Karpas-422 (cell line): ENCODE results near the gene WWC2. TPM values are rescaled to one million over a fixed set of nuclear protein-coding genes. Genes with fewer than 3 reads are reported as not detected.

Source experiments
- DNase-seq: peaks from one replicate; pipeline ENCODE4 v3.0.0-alpha.2; 2015
- H2AFZ ChIP-seq: fragments of 200-600 bp; sonication (generic); 2 replicates; pipeline ENCODE4 v1.6.1; 2014; ENCODE audit warnings: antibody characterized with exemption, low read length, mixed read lengths
- H3K27ac ChIP-seq: fragments of 200-600 bp; sonication (generic); 2 replicates; pipeline ENCODE4 v1.5.1; 2014; ENCODE audit warnings: mild to moderate bottlenecking, low read length, moderate library complexity
- H3K27me3 ChIP-seq: fragments of 200-600 bp; sonication (generic); 2 replicates; pipeline ENCODE4 v1.6.1; 2014; ENCODE audit warnings: low read length, mixed read lengths
- H3K36me3 ChIP-seq: fragments of 200-600 bp; sonication (generic); 2 replicates; pipeline ENCODE4 v1.6.1; 2014; ENCODE audit warnings: low read length, mixed read lengths; ENCODE audit not compliant: insufficient read depth
- H3K4me1 ChIP-seq: fragments of 200-600 bp; sonication (generic); 2 replicates; pipeline ENCODE4 v1.6.1; 2014; ENCODE audit warnings: mild to moderate bottlenecking, low read length, mixed read lengths
- H3K4me2 ChIP-seq: fragments of 200-600 bp; sonication (generic); 2 replicates; pipeline ENCODE4 v1.6.1; 2014; ENCODE audit warnings: low read length, low read depth, mild to moderate bottlenecking; ENCODE audit not compliant: poor library complexity, severe bottlenecking
- H3K4me3 ChIP-seq: fragments of 200-600 bp; sonication (generic); 2 replicates; pipeline ENCODE4 v1.5.1; 2014; ENCODE audit warnings: mild to moderate bottlenecking, antibody characterized with exemption, low read length, mixed read lengths
- H3K79me2 ChIP-seq: fragments of 200-600 bp; sonication (generic); 2 replicates; pipeline ENCODE4 v1.6.1; 2014; ENCODE audit warnings: mild to moderate bottlenecking, low read length, mixed read lengths
- H3K9ac ChIP-seq: fragments of 200-600 bp; sonication (generic); 2 replicates; pipeline ENCODE4 v1.6.0; 2014; ENCODE audit warnings: low read length
- H3K9me2 ChIP-seq: fragments of 200-600 bp; sonication (generic), shearing (Covaris generic); replicated peaks from 2 replicates; pipeline ENCODE4 v1.6.0; 2014; ENCODE audit warnings: mild to moderate bottlenecking, low read length, moderate library complexity; ENCODE audit not compliant: insufficient read depth
- H3K9me3 ChIP-seq: fragments of 300-700, 200-600 bp; sonication (generic); 2 replicates; pipeline ENCODE4 v1.6.1; 2014; ENCODE audit warnings: low read length, mixed read lengths
- H4K20me1 ChIP-seq: fragments of 200-600 bp; sonication (generic); 2 replicates; pipeline ENCODE4 v1.6.1; 2014; ENCODE audit warnings: mild to moderate bottlenecking, antibody characterized with exemption, low read length, low read depth; ENCODE audit not compliant: insufficient read depth
- total RNA-seq: library from RNA; depleted of rRNA; stranded (reverse); fragments of >200 nt; shearing (Covaris generic); gene quantifications from 2 replicates; pipeline ENCODE4 v1.2.3, GENCODE V29; 2014; ENCODE audit warnings: low replicate concordance; rRNA removed

The WWC2 gene
- total RNA-seq = not detected in 2 replicates

DNA sequence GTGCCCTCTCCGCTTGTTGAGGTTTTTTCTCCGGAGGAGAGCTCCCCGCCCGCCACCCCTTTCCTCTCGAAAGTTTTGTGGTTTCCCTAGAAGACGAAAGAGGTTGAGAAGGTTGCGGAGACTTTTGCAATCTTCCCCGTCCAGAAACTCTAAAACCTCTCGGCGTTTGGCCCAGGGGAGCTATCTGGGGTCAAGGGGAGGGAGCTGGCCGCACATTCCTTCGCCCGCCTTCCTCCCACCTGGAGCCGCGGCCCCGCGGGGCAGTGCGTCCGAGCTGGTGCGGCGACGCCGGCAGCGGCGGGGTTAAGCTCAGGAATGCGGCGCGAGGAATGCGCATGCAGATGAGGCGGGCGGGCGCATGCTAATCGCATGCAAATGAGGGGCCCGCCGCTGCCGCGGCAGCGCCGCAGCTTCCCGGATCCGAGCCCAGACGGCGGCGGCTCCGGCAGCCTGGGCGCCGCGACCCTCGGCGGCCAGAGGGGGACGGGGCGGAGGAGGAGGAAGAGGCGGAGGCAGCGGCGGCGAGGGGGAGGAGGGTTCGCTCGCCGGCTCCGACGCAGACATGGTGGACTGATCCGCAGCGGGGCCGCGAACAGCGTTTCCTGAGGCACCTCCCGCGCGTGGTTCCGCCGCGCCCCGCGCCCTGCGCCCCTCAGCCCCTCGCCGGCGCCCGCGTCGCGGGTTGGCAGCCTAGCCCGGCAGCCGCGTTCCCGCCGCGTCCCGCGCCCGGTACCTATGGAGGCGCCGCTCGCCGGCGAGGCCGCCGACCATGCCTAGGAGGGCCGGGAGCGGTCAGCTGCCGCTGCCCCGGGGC is at the start of gene WWC2:
Gene WWC2 (plus strand): TSS at position 535 of the 814 bp plus-strand sequence. CDS start 235 bp downstream, at position 770.
- no peaks in the 10 kb centered on the region for H3K27me3 ChIP-seq
- no peak within 1 kb of the TSS for H3K9ac ChIP-seq
- no peak within 1 kb of the TSS for H3K4me2 ChIP-seq
- no peak within 1 kb of the TSS for H3K27ac ChIP-seq
- no peak within 1 kb of the TSS for H2AFZ ChIP-seq
- H3K9me2 ChIP-seq = no peaks in the 10 kb centered on the region
- H3K4me3 ChIP-seq = no peak within 1 kb of the TSS
- no peaks in the 10 kb centered on the region for H3K79me2 ChIP-seq
- no peaks in the 10 kb centered on the region for H4K20me1 ChIP-seq
- no peaks in the 10 kb centered on the region for H3K9me3 ChIP-seq
- H3K36me3 ChIP-seq = no peaks in the 10 kb centered on the region
- H3K4me1 ChIP-seq = no peaks in the 10 kb centered on the region
- no peak for DNase-seq

DNA sequence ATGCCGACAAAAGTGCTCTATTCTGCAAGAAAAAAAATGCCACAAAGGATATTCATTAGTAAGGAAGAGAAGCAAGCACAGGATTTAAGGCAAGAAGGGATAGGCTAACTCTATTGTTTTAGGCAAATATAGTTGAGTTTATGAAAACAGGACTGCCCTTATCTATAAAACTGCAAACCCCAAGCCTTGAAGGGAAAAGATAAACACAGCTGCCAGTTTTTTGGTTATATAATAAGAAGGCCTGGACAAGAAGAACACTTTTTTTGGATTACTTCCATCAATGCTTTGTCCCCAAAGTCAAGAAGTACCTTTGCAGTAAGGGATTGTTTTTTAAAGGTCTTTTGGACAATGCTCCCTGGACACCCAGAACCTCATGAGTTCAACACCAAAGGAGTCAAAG is 45.4 kb upstream of the WWC2 start:
- no peak overlapping the region for H3K4me2 ChIP-seq
- no peaks in the 10 kb centered on the region for H3K9me3 ChIP-seq
- DNase-seq = no peak
- no peak overlapping the region for H3K4me3 ChIP-seq
- no peak overlapping the region for H3K9ac ChIP-seq
- H4K20me1 ChIP-seq = no peaks in the 10 kb centered on the region
- H3K4me1 ChIP-seq = no peaks in the 10 kb centered on the region
- H3K27me3 ChIP-seq = no peaks in the 10 kb centered on the region
- no peak overlapping the region for H2AFZ ChIP-seq
- H3K9me2 ChIP-seq = no peaks in the 10 kb centered on the region
- no peaks in the 10 kb centered on the region for H3K79me2 ChIP-seq
- H3K27ac ChIP-seq = no peak overlapping the region
- no peaks in the 10 kb centered on the region for H3K36me3 ChIP-seq

DNA sequence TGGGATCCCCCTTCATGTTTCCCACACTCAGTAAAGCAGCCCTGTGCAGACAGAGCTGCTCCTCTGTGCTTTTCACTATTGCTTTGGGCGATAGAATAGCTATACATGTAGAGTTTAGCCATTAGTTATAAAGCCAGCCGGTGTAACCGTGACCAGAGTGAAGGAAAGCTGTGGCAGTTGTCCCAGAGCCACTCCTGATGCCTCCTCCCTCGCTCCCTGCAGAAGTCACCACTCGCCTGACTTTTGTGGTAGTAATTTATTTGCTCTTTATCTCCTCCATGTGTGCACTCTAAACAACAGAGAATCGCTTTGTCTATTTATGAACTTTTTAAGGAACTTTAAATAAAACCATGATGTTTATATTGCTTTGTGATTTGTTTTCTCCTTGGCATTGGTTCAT is 41.8 kb upstream of the WWC2 start:
- no peaks in the 10 kb centered on the region for H3K4me1 ChIP-seq
- H4K20me1 ChIP-seq = no peaks in the 10 kb centered on the region
- no peak overlapping the region for H3K27ac ChIP-seq
- no peaks in the 10 kb centered on the region for H3K36me3 ChIP-seq
- H2AFZ ChIP-seq = no peak overlapping the region
- no peaks in the 10 kb centered on the region for H3K9me2 ChIP-seq
- DNase-seq = no peak
- no peaks in the 10 kb centered on the region for H3K9me3 ChIP-seq
- no peaks in the 10 kb centered on the region for H3K27me3 ChIP-seq
- no peak overlapping the region for H3K4me2 ChIP-seq
- H3K4me3 ChIP-seq = no peak overlapping the region
- H3K79me2 ChIP-seq = no peaks in the 10 kb centered on the region
- H3K9ac ChIP-seq = no peak overlapping the region

DNA sequence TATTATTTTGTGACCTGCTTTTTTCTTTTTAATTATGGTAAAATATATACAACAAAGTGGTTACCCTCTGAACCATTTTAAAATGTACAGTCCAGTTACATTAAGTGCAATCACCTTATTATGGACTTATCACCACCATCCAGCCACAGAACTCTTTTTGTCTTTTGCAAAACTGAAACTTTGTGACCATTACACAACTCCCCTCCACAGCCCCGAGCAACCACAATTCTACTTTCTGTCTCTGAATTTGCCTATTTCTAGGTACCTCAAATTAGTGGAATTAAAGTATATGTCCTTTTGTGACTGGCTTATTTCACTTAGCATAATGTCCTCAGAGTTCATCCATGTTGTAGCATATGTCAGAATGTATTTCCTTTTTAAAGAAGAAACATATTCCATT is 39.3 kb upstream of the WWC2 start:
- Histone ChIP-seq H3K4me1 (no peaks in the 10 kb centered on the region), H4K20me1 (no peaks in the 10 kb centered on the region)
- DNase-seq = no peak

DNA sequence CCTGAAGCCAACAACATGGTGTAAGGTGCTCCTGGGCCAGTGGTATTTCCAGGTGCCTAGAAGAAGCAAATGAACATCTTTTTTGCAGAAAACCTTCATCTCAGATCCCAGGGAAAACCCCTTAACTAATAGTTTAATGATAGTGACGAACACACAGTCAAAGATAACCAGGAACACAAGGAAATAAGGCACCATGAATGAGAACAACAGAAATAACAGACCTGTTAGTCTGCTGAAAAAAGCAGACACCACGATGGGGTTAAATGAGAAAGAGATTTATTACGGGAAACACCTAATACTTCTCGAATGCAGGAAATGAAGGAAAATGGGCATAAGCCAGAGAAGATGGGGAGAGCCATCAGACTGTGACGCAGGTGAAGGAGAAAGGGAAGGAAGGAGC is 30.6 kb upstream of the WWC2 start:
- H3K27me3 ChIP-seq = no peaks in the 10 kb centered on the region
- no peak for DNase-seq

More for the DNA sequence above, 39.3 kb upstream of the WWC2 start:
- H3K27ac ChIP-seq = no peak overlapping the region
- no peak overlapping the region for H3K4me3 ChIP-seq
- no peak overlapping the region for H2AFZ ChIP-seq
- no peaks in the 10 kb centered on the region for H3K27me3 ChIP-seq
- no peak overlapping the region for H3K9ac ChIP-seq
- H3K79me2 ChIP-seq = no peaks in the 10 kb centered on the region
- no peak overlapping the region for H3K4me2 ChIP-seq
- H3K36me3 ChIP-seq = no peaks in the 10 kb centered on the region
- no peaks in the 10 kb centered on the region for H3K9me3 ChIP-seq
- H3K9me2 ChIP-seq = no peaks in the 10 kb centered on the region

DNA sequence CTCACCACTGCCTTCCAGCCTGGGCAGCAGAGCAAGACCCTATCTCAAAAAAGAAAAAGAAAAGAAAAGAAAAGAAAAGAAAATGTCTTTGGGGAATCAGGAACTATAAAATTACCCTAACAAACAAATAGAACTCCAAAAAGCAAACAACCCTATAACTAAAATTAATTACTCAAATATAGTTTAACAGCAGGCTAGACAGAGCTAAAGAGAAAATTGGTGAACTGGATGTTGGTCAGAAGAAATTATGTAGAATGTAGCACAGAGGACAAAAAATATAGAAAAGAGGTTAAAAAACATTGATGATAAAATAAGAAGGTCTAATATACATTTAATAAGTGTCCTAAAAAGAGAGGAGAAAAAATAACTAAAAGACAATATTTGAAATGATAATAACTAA is 27.8 kb upstream of the WWC2 start:
- Histone ChIP-seq H3K9me3 (no peaks in the 10 kb centered on the region), H3K36me3 (no peaks in the 10 kb centered on the region), H3K4me2 (no peak overlapping the region), H3K4me3 (no peak overlapping the region), H3K9ac (no peak overlapping the region), H3K4me1 (no peaks in the 10 kb centered on the region), H4K20me1 (no peaks in the 10 kb centered on the region), H3K27me3 (no peaks in the 10 kb centered on the region), H2AFZ (no peak overlapping the region), H3K9me2 (no peaks in the 10 kb centered on the region), H3K79me2 (no peaks in the 10 kb centered on the region), H3K27ac (no peak overlapping the region)
- DNase-seq = no peak

More for the DNA sequence above, 30.6 kb upstream of the WWC2 start:
- no peak overlapping the region for H3K9ac ChIP-seq
- no peaks in the 10 kb centered on the region for H3K79me2 ChIP-seq
- no peak overlapping the region for H2AFZ ChIP-seq
- H3K4me2 ChIP-seq = no peak overlapping the region
- H4K20me1 ChIP-seq = no peaks in the 10 kb centered on the region
- no peaks in the 10 kb centered on the region for H3K9me2 ChIP-seq
- no peak overlapping the region for H3K4me3 ChIP-seq
- H3K4me1 ChIP-seq = no peaks in the 10 kb centered on the region
- no peak overlapping the region for H3K27ac ChIP-seq
- no peaks in the 10 kb centered on the region for H3K9me3 ChIP-seq
- H3K36me3 ChIP-seq = no peaks in the 10 kb centered on the region

DNA sequence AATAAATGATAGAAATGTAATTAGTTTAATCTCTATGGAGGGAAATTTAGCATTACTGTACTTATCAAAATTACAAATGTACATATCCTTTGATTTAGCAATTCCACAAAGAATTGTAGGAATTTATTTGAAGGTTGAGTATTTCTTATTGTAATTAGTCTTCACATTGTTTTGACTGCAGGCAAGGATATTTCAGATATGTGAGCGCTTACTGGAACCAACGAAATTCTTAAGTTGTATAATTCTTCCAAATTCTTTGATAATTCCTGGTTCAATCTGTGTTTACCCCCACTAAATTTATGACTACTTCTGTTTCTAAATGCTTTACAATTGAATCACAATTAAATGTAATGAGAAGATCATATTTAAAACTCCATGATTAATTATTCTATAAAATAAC is 26.9 kb upstream of the WWC2 start:
- no peak overlapping the region for H2AFZ ChIP-seq
- H3K27me3 ChIP-seq = no peaks in the 10 kb centered on the region
- H3K27ac ChIP-seq = no peak overlapping the region
- no peaks in the 10 kb centered on the region for H3K4me1 ChIP-seq
- no peaks in the 10 kb centered on the region for H3K9me2 ChIP-seq
- H3K79me2 ChIP-seq = no peaks in the 10 kb centered on the region
- no peaks in the 10 kb centered on the region for H4K20me1 ChIP-seq
- DNase-seq = no peak
- no peak overlapping the region for H3K4me2 ChIP-seq
- no peaks in the 10 kb centered on the region for H3K9me3 ChIP-seq
- H3K4me3 ChIP-seq = no peak overlapping the region
- H3K36me3 ChIP-seq = no peaks in the 10 kb centered on the region
- H3K9ac ChIP-seq = no peak overlapping the region

DNA sequence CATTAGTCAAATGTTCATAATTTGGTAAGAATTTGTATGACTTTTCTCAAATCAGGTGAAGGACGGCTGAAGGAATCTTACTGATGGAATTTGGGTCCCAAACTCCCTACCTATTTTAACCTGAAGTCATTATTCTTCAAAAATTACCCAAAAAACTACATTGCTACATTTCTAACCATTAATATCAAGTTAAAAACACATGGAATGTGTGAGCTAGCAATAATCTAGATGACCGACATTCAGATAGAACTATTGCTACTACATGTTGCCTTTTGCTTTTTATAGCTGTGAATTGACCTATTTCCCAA is 25.3 kb upstream of the WWC2 start:
- Histone ChIP-seq H3K36me3 (no peaks in the 10 kb centered on the region), H3K27ac (no peak overlapping the region), H4K20me1 (no peaks in the 10 kb centered on the region), H3K4me3 (no peak overlapping the region), H3K4me2 (no peak overlapping the region), H3K9me2 (no peaks in the 10 kb centered on the region), H2AFZ (no peak overlapping the region), H3K79me2 (no peaks in the 10 kb centered on the region), H3K9me3 (no peaks in the 10 kb centered on the region), H3K9ac (no peak overlapping the region), H3K27me3 (no peaks in the 10 kb centered on the region), H3K4me1 (no peaks in the 10 kb centered on the region)
- no peak for DNase-seq
